GM12878 (cell line): Measurements from ENCODE around the gene LRP1B. TPM values are rescaled to one million over a fixed set of nuclear protein-coding genes. Genes with fewer than 3 reads are reported as not detected.

Experiments
- ATAC-seq: fragments of 200-7000 bp; cut with Tn5 transposase; 3 replicates; pipeline ENCODE4 v1.9.1; 2020; ENCODE audit warnings: mild to moderate bottlenecking, moderate library complexity
- BruUV-seq: library from RNA; stranded (reverse); fragments of 400-500 nt; replicated peaks from 2 replicates; lab custom pipeline; 2021; lab: Mats Ljungman, UMichigan
- CTCF ChIA-PET: fragments of 300-600 bp; sonication (Branson Sonifier 250); formaldehyde crosslinking; extraction: SDS; loops from one replicate; lab custom pipeline; 2021; ENCODE audit warnings: inconsistent platforms; lab: Yijun Ruan, JAX
- POLR2A ChIA-PET: fragments of 350-600 bp; formaldehyde crosslinking; extraction: SDS; loops from one replicate; lab custom pipeline; 2021; ENCODE audit warnings: inconsistent platforms; lab: Charles Lee
- RAD21 ChIA-PET: fragments of 300-600 bp; sonication (Branson Sonifier 250); formaldehyde crosslinking; loops from one replicate; lab custom pipeline; 2023; ENCODE audit warnings: antibody characterized with exemption; ENCODE audit not compliant: unreplicated experiment; lab: Charles Lee
- SMC1A ChIA-PET: fragments of 300-600 bp; sonication (Branson Sonifier 250); formaldehyde crosslinking; loops from one replicate; lab custom pipeline; 2023; ENCODE audit not compliant: unreplicated experiment, uncharacterized antibody; lab: Charles Lee
- DNase-seq: peaks from one replicate; pipeline ENCODE4 v3.0.0-alpha.2; 2011; ENCODE audit warnings: low read depth, low spot score
- FAIRE-seq: peaks from 3 replicates; lab custom pipeline; 2011; peaks lifted over from hg19 to GRCh38; lab: Jason Lieb, UNC
- H2AFZ ChIP-seq: 2 replicates; pipeline ENCODE4 v1.6.0; 2011; ENCODE audit warnings: low read depth, low read length, control low read depth; ENCODE audit not compliant: control insufficient read depth
- H3K27ac ChIP-seq: 2 replicates; pipeline ENCODE4 v1.5.1; 2011; ENCODE audit warnings: control low read depth; ENCODE audit not compliant: control insufficient read depth, insufficient read depth
- H3K27me3 ChIP-seq, 2 experiments: replicated peaks in 1 of 2; 2 replicates each; pipeline versions ENCODE4 v1.6.0 to v1.6.1; 2011; ENCODE audit warnings: low read length in 1 of 2; ENCODE audit not compliant: control insufficient read depth in 2 of 2, insufficient read depth in 2 of 2
- H3K36me3 ChIP-seq, 2 experiments: 2 replicates each; pipeline ENCODE4 v1.5.1; 2011; ENCODE audit warnings: low read length in 1 of 2; ENCODE audit not compliant: control insufficient read depth in 2 of 2, insufficient read depth in 2 of 2
- H3K4me1 ChIP-seq: 2 replicates; pipeline ENCODE4 v1.6.1; 2011; ENCODE audit warnings: mild to moderate bottlenecking, low read length, moderate library complexity, mixed read lengths; ENCODE audit not compliant: control insufficient read depth, insufficient read depth
- H3K4me2 ChIP-seq: 2 replicates; pipeline ENCODE4 v1.6.0; 2011; ENCODE audit warnings: control low read depth; ENCODE audit not compliant: control insufficient read depth, insufficient read depth
- H3K4me3 ChIP-seq: fragments of 200-600 bp; sonication (generic); 2 replicates; pipeline ENCODE4 v1.5.1; 2016
- H3K79me2 ChIP-seq: 2 replicates; pipeline ENCODE4 v1.6.0; 2011; ENCODE audit warnings: low read length; ENCODE audit not compliant: control insufficient read depth, insufficient read depth
- H3K9ac ChIP-seq: 2 replicates; pipeline ENCODE4 v1.8.0; 2011; ENCODE audit warnings: low read length, control low read depth, mixed read lengths; ENCODE audit not compliant: control insufficient read depth, insufficient read depth
- H3K9me3 ChIP-seq: replicated peaks from 3 replicates; pipeline ENCODE4 v1.5.1; 2011; ENCODE audit warnings: mild to moderate bottlenecking, low read length; ENCODE audit not compliant: control insufficient read depth, insufficient read depth
- H4K20me1 ChIP-seq: 2 replicates; pipeline ENCODE4 v1.6.0; 2011; ENCODE audit not compliant: control insufficient read depth, insufficient read depth
- CUX1 ChIP-seq: IDR thresholded peaks from 2 replicates; pipeline ENCODE4 v1.6.1; 2012; ENCODE audit warnings: improper control_type of control experiment, low read depth, low read length; ENCODE audit not compliant: insufficient replicate concordance
- HDAC2 ChIP-seq: fragments of 200-600 bp; sonication (generic); IDR thresholded peaks from 2 replicates; pipeline ENCODE4 v1.6.1; 2017
- KDM1A ChIP-seq: fragments of 200-600 bp; sonication (generic); IDR thresholded peaks from 2 replicates; pipeline ENCODE4 v1.6.1; 2016; ENCODE audit warnings: borderline replicate concordance
- WGBS: methylation state at CpG from one replicate; pipeline ENCODE4 v1.1.6; 2016; ENCODE audit warnings: low lambda C conversion rate; ENCODE audit not compliant: insufficient replicate concordance, insufficient coverage; ENCODE audit errors: missing lambda C conversion rate; 5-methylcytosine and 5-hydroxymethylcytosine counted together
- in situ Hi-C: fragments of 300-500 bp; cut with MboI; formaldehyde crosslinking; loops from 9 replicates; pipeline ENCODE4 v1.14.3; 2018; ENCODE audit warnings: mixed read lengths
- intact Hi-C: fragments of 100-400 bp; cut with micrococcal nuclease; formaldehyde crosslinking; loops from one replicate; pipeline ENCODE4 v1.14.2; 2022; ENCODE audit not compliant: unreplicated experiment
- polyA plus RNA-seq, 11 experiments: library from polyadenylated mRNA; depleted of rRNA in 4 of 11; unstranded in 6 of 11; stranded (reverse) in 5 of 11; fragments of >200 nt; fragmentation: Nextera tagmentation in 4 of 11; fragmentation: Illumina TruSeq in 1 of 11; extraction: Ambion mirVana in 4 of 11; extraction: Trizol in 1 of 11; gene quantifications; 1 replicate in 1 of 11; 2 replicates in 10 of 11; pipeline versions ENCODE4 v1.2.1 to v1.2.3, GENCODE V29; 2011 to 2016; ENCODE audit warnings: inconsistent platforms in 2 of 11, missing spikeins in 2 of 11, low read depth in 1 of 11
- total RNA-seq, 4 experiments: library from RNA; depleted of rRNA in 3 of 4; stranded (reverse); fragments of >200 nt in 3 of 4; fragmentation: Illumina TruSeq in 1 of 4; extraction: Trizol in 1 of 4; gene quantifications; 2 replicates each; pipeline versions ENCODE4 v1.2.1 to v1.2.3, GENCODE V29; 2013 to 2021

LRP1B gene
- total and polyA plus RNA-seq, 10 of the 15 experiments (the other 5 are each of a cell fraction or from before 2014, with no cell fraction given) = under 0.01 to 0.06 (median 0.03) TPM; not detected in 5

- TF ChIP-seq CUX1 = no peak
Observed at GRCh38 chr2:140210963-140211362, 1919.9 kb downstream of the LRP1B start (continued).

- Histone ChIP-seq H3K4me1 (no peaks in the 10 kb centered on the region), H3K27me3 (no peaks in the 10 kb centered on the region), H2AFZ (no peak overlapping the region), H3K9me3 (no peaks in the 10 kb centered on the region), H3K9ac (no peak overlapping the region), H3K36me3 (no peaks in the 10 kb centered on the region), H4K20me1 (no peaks in the 10 kb centered on the region), H3K4me3 (no peak overlapping the region)
- in situ Hi-C loops = no loop called here
- no peak for ATAC-seq
- SMC1A ChIA-PET = no interaction called here
- POLR2A ChIA-PET = no interaction called here
- RAD21 ChIA-PET = no interaction called here
- TF ChIP-seq HDAC2 (no peak), KDM1A (no peak)
- TF ChIP-seq, all 136 proteins: peak for 0
- BruUV-seq = no TSS peak
- H3K27ac ChIP-seq = no peak overlapping the region
- CTCF ChIA-PET = no interaction called here
- WGBS = 0% methylated on average over 2 of the region's 2 CpGs
- H3K79me2 ChIP-seq = no peaks in the 10 kb centered on the region
- intact Hi-C loops = no loop called here
- H3K4me2 ChIP-seq = no peak overlapping the region
- peak; percentile 23 for FAIRE-seq
- DNase-seq = no peak
Observed at GRCh38 chr2:140205093-140205492, 1925.7 kb downstream of the LRP1B start.
